HG02938 (cell line): ENCODE results near the gene P4HTM.
A peak's percentile ranks its signal among the peaks of the same experiment; 100 is the strongest.

Experiments used
- ATAC-seq: cut with Tn5 transposase; IDR thresholded peaks from one replicate; pipeline ENCODE4 v1.9.1; 2021; ENCODE audit warnings: mild to moderate bottlenecking, moderate library complexity; ENCODE audit not compliant: unreplicated experiment

Gene P4HTM

GRCh38 chr3:49022688-49023171 is 32.7 kb downstream of the P4HTM start:
- ATAC-seq, result no peak

- ATAC-seq, result no peak
Observed at GRCh38 chr3:49023775-49024174, 33.7 kb downstream of the P4HTM start.

- no peak for ATAC-seq
Observed at GRCh38 chr3:49024449-49024848, 34.4 kb downstream of the P4HTM start.

GRCh38 chr3:49025005-49025792 is 35.2 kb downstream of the P4HTM start:
- ATAC-seq, result no peak

GRCh38 chr3:49025793-49026520 is 35.9 kb downstream of the P4HTM start:
- no peak for ATAC-seq

GRCh38 chr3:49026536-49026935 is 36.5 kb downstream of the P4HTM start:
- no peak for ATAC-seq

- ATAC-seq, result no peak
Observed at GRCh38 chr3:49027634-49028033, 37.6 kb downstream of the P4HTM start.

- no peak for ATAC-seq
Observed at GRCh38 chr3:49028298-49028672, 38.2 kb downstream of the P4HTM start.

- peak; percentile 91 for ATAC-seq
Observed at GRCh38 chr3:49028673-49029562, 38.9 kb downstream of the P4HTM start, which contains the start of gene IMPDH2. Gene IMPDH2 (minus strand): TSS chr3:49029398. CDS start chr3:49029350, 48 bp downstream.

- no peak for ATAC-seq
Observed at GRCh38 chr3:49029563-49029884, 39.5 kb downstream of the P4HTM start.

- no peak for ATAC-seq
Observed at GRCh38 chr3:49030321-49030720, 40.3 kb downstream of the P4HTM start.

- no peak for ATAC-seq
Observed at GRCh38 chr3:49032646-49033304, 42.7 kb downstream of the P4HTM start.

GRCh38 chr3:49034650-49035049 is 44.6 kb downstream of the P4HTM start:
- no peak for ATAC-seq

- no peak for ATAC-seq
Observed at GRCh38 chr3:49035281-49035680, 45.2 kb downstream of the P4HTM start.

GRCh38 chr3:49053543-49053942 is 63.5 kb downstream of the P4HTM start:
- no peak for ATAC-seq

- no peak for ATAC-seq
Observed at GRCh38 chr3:49054344-49054862, 64.4 kb downstream of the P4HTM start.
